ENCODE measurements around the gene CRTC3. TPM values are rescaled to one million over a fixed set of nuclear protein-coding genes. Genes with fewer than 3 reads are reported as not detected.

CRTC3 gene
- total RNA-seq, 2 donors from 2014 or later, result 26.4 to 32.5 TPM

- Histone ChIP-seq H3K36me3 (no peaks in the 10 kb centered on the region), H3K27me3 (no peaks in the 10 kb centered on the region), H3K4me1 (peaks cover 0 to 53% of the 10 kb centered on the region in 2 donors), H3K27ac (peak overlapping the region; percentile 56 to 66), H3K4me3 (no peak overlapping the region), H3K9me3 (no peaks in the 10 kb centered on the region)
- TF ChIP-seq, protein P1, sequence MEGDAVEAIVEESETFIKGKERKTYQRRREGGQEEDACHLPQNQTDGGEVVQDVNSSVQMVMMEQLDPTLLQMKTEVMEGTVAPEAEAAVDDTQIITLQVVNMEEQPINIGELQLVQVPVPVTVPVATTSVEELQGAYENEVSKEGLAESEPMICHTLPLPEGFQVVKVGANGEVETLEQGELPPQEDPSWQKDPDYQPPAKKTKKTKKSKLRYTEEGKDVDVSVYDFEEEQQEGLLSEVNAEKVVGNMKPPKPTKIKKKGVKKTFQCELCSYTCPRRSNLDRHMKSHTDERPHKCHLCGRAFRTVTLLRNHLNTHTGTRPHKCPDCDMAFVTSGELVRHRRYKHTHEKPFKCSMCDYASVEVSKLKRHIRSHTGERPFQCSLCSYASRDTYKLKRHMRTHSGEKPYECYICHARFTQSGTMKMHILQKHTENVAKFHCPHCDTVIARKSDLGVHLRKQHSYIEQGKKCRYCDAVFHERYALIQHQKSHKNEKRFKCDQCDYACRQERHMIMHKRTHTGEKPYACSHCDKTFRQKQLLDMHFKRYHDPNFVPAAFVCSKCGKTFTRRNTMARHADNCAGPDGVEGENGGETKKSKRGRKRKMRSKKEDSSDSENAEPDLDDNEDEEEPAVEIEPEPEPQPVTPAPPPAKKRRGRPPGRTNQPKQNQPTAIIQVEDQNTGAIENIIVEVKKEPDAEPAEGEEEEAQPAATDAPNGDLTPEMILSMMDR (IDR thresholded peaks at IDR 0.05), result no peak
- DNase-seq (ENCODE audit: low spot score), result no peak
These were observed 67.9 kb downstream of the CRTC3 start for GRCh38 chr15:90597577-90597976.

DNA sequence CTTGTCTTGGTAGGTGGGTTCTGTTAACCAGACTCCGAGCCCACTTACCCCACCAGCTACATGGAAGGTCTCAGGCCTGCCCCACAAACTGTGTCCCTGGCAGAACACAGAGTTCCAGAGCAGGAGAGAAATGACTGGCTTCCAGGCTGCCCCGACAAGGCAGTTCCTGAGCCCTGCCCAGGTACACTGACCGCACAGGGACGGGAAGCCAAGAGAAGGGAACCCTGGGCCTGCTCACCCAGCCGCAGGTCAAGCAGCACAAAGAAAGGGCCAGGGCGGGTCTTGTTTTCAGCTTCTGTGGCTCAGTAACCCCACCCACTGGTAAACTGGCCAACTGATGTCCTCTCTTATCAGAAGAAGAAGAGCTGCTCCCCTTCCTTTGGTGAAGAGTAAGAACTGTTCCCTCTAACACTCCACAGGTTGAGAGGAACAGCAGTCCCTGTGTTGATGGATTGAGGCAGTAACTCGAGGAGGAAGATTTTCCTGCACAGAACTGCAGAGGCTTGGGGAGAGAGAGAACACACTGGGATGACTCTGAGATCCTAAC is 68.4 kb downstream of the CRTC3 start:
- Histone ChIP-seq H3K4me3 (no peak overlapping the region), H3K27ac (peak overlapping the region; percentile 56 to 66), H3K27me3 (no peaks in the 10 kb centered on the region), H3K9me3 (no peaks in the 10 kb centered on the region), H3K36me3 (no peaks in the 10 kb centered on the region), H3K4me1 (peaks cover 0 to 53% of the 10 kb centered on the region in 2 donors)
- peak; percentile 70 for DNase-seq (ENCODE audit: low spot score)
- TF ChIP-seq, protein P1 (IDR thresholded peaks at IDR 0.05), result peak in 1 of 2 donors; percentile 46

DNA sequence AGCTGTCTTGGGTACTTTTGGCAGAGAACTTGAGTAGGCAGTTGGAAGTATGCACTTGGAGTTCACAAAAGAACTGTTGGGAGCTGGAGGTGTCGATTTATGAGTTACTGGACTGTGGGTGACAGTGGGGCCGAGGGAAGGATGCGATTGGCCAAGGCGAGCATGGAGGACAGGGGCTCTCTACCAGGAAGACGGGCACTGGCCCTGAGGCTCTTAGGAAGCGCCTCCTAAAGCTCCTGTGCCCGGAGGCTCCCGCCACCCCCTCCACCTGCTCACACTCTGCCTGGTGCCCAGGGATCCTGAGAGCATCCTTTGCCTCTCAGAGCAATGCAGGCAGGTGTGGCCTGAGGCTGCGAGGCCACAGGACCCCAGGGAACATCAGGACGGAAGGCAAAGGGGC is 69.0 kb downstream of the CRTC3 start:
- H3K27me3 ChIP-seq, result no peaks in the 10 kb centered on the region
- no peaks in the 10 kb centered on the region for H3K9me3 ChIP-seq
- H3K4me3 ChIP-seq, result no peak overlapping the region
- peak overlapping the region in 1 of 2 donors; percentile 66 for H3K27ac ChIP-seq
- TF ChIP-seq, protein P1 (IDR thresholded peaks at IDR 0.05), result no peak
- peaks cover 0 to 47% of the 10 kb centered on the region in 2 donors for H3K4me1 ChIP-seq
- no peaks in the 10 kb centered on the region for H3K36me3 ChIP-seq
- DNase-seq (ENCODE audit: low spot score), result no peak

- H3K4me3 ChIP-seq, result no peak overlapping the region
- TF ChIP-seq, protein P1 (IDR thresholded peaks at IDR 0.05), result no peak
- H3K27ac ChIP-seq, result no peak overlapping the region
- H3K27me3 ChIP-seq, result no peaks in the 10 kb centered on the region
- H3K36me3 ChIP-seq, result no peaks in the 10 kb centered on the region
- H3K9me3 ChIP-seq, result no peaks in the 10 kb centered on the region
- H3K4me1 ChIP-seq, result peaks cover 0 to 42% of the 10 kb centered on the region in 2 donors
- no peak for DNase-seq (ENCODE audit: low spot score)
These were observed 69.4 kb downstream of the CRTC3 start for GRCh38 chr15:90599116-90599515.

- H3K4me1 ChIP-seq, result peaks cover 0 to 37% of the 10 kb centered on the region in 2 donors
These were observed 69.9 kb downstream of the CRTC3 start for GRCh38 chr15:90599644-90600043.

More at GRCh38 chr15:90599644-90600043, 69.9 kb downstream of the CRTC3 start:
- Histone ChIP-seq H3K9me3 (no peaks in the 10 kb centered on the region), H3K4me3 (no peak overlapping the region), H3K27me3 (no peaks in the 10 kb centered on the region), H3K36me3 (no peaks in the 10 kb centered on the region), H3K27ac (no peak overlapping the region)
- TF ChIP-seq, protein P1 (IDR thresholded peaks at IDR 0.05), result no peak
- DNase-seq (ENCODE audit: low spot score), result no peak

Measured in right atrium auricular region (tissue), 2 donors.